ENCODE measurements around the gene S100G.

GRCh38 chrX:16653424-16653823 lies 3.5 kb downstream of the S100G start:
- TF ChIP-seq CTCF (conservative IDR thresholded peaks at IDR 0.05; ENCODE audit: low read depth in 2 of 2) (no peak), REST (IDR thresholded peaks at IDR 0.05; ENCODE audit: unreplicated experiment) (no peak), ZNF331 (CRISPR knock-in tag; IDR thresholded peaks at IDR 0.05; ENCODE audit: low read depth) (no peak), JUNB (IDR thresholded peaks at IDR 0.05; ENCODE audit: unreplicated experiment) (no peak), ZNF114 (CRISPR knock-in tag; IDR thresholded peaks at IDR 0.05) (no peak), EZH2phosphoT487 (IDR thresholded peaks at IDR 0.05; ENCODE audit: unreplicated experiment) (no peak), EZH2 (IDR thresholded peaks at IDR 0.05; ENCODE audit: low read depth, unreplicated experiment) (no peak), NANOG (IDR thresholded peaks at IDR 0.05; ENCODE audit: borderline replicate concordance) (no peak)

All from GM23338 (cell line).